ENCODE data around the gene ZBTB16.

The ZBTB16 gene

GRCh38 chr11:114044042-114044871 lies 15.3 kb upstream of the ZBTB16 start (continued):
- TF ChIP-seq ZBTB6 (tag by site-specific recombination; IDR thresholded peaks at IDR 0.05): no peak
- no peak for TF ChIP-seq ZNF660 (tag by site-specific recombination; IDR thresholded peaks at IDR 0.05)
- TF ChIP-seq KLF17 (tag by site-specific recombination; IDR thresholded peaks at IDR 0.05): peak; percentile 84
- no peak for TF ChIP-seq ZNF214 (tag by site-specific recombination; IDR thresholded peaks at IDR 0.05; ENCODE audit: borderline replicate concordance)
- TF ChIP-seq ZNF544 (tag by site-specific recombination; IDR thresholded peaks at IDR 0.05): no peak
- TF ChIP-seq ZNF600 (tag by site-specific recombination; IDR thresholded peaks at IDR 0.05): peak; percentile 66; the same call in 1 of the 2 replicates
- no peak for TF ChIP-seq ZNF776 (tag by site-specific recombination; IDR thresholded peaks at IDR 0.05; ENCODE audit: borderline replicate concordance)
- TF ChIP-seq PRDM1 (tag by site-specific recombination; IDR thresholded peaks at IDR 0.05): no peak
- TF ChIP-seq SP7 (tag by site-specific recombination; IDR thresholded peaks at IDR 0.05): peak; percentile 26; the same call in 1 of the 2 replicates
- TF ChIP-seq OVOL3 (tag by site-specific recombination; IDR thresholded peaks at IDR 0.05): no peak
- no peak for TF ChIP-seq SP3 (tag by site-specific recombination; IDR thresholded peaks at IDR 0.05)
- no peak for TF ChIP-seq ZNF391 (tag by site-specific recombination; IDR thresholded peaks at IDR 0.05; ENCODE audit: borderline replicate concordance, low read depth)
- TF ChIP-seq ZNF529 (tag by site-specific recombination; IDR thresholded peaks at IDR 0.05; ENCODE audit: insufficient replicate concordance): no peak
- TF ChIP-seq ZNF146 (tag by site-specific recombination; IDR thresholded peaks at IDR 0.05): no peak
- 0 out of 2 replicates have a peak, but pooled peaks have one; percentile 28 for TF ChIP-seq ZNF121 (tag by site-specific recombination; IDR thresholded peaks at IDR 0.05)
- TF ChIP-seq ZNF707 (tag by site-specific recombination; IDR thresholded peaks at IDR 0.05): no peak
- TF ChIP-seq ZNF571 (tag by site-specific recombination; IDR thresholded peaks at IDR 0.05): no peak
- TF ChIP-seq ZNF785 (tag by site-specific recombination; IDR thresholded peaks at IDR 0.05): no peak
- no peak for TF ChIP-seq ZBTB49 (tag by site-specific recombination; IDR thresholded peaks at IDR 0.05; ENCODE audit: low read depth)
- no peak for TF ChIP-seq ZSCAN4 (tag by site-specific recombination; IDR thresholded peaks at IDR 0.05)
- no peak for TF ChIP-seq ZNF677 (tag by site-specific recombination; IDR thresholded peaks at IDR 0.05)
- peak; percentile 58 for TF ChIP-seq FEZF1 (tag by site-specific recombination; IDR thresholded peaks at IDR 0.05)
- TF ChIP-seq WT1 (tag by site-specific recombination; IDR thresholded peaks at IDR 0.05): peak; percentile 100
- TF ChIP-seq ZNF596 (tag by site-specific recombination; IDR thresholded peaks at IDR 0.05): no peak
- no peak for TF ChIP-seq ZFP3 (tag by site-specific recombination; IDR thresholded peaks at IDR 0.05; ENCODE audit: low read depth)
- TF ChIP-seq ZIC2 (tag by site-specific recombination; IDR thresholded peaks at IDR 0.05): peak; percentile 84
- TF ChIP-seq MEIS1 (CRISPR knock-in tag; IDR thresholded peaks at IDR 0.05; ENCODE audit: borderline replicate concordance): no peak
- no peak for TF ChIP-seq ZNF626 (tag by site-specific recombination; IDR thresholded peaks at IDR 0.05)
- no peak for TF ChIP-seq ZNF223 (tag by site-specific recombination; IDR thresholded peaks at IDR 0.05)
- TF ChIP-seq ZBTB20 (tag by site-specific recombination; IDR thresholded peaks at IDR 0.05): no peak
- no peak for TF ChIP-seq GLI2 (tag by site-specific recombination; IDR thresholded peaks at IDR 0.05; ENCODE audit: borderline replicate concordance, low read depth)
- 0 out of 2 replicates have a peak, but pooled peaks have one; percentile 12 for TF ChIP-seq IKZF3 (tag by site-specific recombination; IDR thresholded peaks at IDR 0.05)
- TF ChIP-seq, protein P1, sequence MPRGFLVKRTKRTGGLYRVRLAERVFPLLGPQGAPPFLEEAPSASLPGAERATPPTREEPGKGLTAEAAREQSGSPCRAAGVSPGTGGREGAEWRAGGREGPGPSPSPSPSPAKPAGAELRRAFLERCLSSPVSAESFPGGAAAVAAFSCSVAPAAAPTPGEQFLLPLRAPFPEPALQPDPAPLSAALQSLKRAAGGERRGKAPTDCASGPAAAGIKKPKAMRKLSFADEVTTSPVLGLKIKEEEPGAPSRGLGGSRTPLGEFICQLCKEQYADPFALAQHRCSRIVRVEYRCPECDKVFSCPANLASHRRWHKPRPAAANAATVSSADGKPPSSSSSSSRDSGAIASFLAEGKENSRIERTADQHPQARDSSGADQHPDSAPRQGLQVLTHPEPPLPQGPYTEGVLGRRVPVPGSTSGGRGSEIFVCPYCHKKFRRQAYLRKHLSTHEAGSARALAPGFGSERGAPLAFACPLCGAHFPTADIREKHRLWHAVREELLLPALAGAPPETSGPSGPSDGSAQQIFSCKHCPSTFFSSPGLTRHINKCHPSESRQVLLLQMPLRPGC (tag by site-specific recombination; IDR thresholded peaks at IDR 0.05): no peak
- peak; percentile 98 for TF ChIP-seq TRIM28 (IDR thresholded peaks at IDR 0.05; ENCODE audit: borderline replicate concordance, low read length)
- no peak for TF ChIP-seq YY1 (tag by site-specific recombination; IDR thresholded peaks at IDR 0.05)

Measured in HEK293 (cell line).